ENCODE data around the gene NFX1.

NFX1 gene

DNA sequence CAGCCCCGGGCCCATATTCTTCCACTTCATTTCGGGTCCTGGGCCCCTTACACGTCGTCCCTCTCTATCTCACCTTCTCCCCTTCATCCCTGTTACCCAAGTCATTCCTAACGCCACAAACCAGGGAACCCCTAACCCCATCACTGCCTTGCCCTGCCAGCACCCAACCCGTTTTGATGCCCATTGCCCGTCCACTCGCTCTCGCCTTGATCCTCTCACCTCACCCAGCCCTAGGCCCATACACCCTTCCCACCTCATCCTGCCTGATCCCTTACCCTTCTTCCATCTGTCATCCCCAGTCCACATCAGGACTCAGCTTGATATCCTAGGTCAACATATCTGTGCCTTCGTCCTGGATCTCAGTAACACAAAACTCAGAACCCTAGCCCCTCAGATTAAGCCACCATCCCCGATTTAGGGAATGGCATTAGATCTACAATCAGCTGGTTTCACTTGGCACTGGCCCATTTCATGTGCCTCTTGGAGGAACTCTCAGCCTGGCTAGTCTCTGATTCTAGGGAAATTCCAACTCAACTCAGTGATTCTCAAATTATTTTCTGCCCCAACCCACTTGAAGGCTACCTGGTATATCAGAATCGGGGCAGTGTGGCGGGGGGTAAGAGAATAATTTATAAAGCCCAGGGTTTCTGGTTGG is 25.0 kb upstream of the NFX1 start:
- DNase-seq (ENCODE audit: low spot score) = peak; percentile 31

DNA sequence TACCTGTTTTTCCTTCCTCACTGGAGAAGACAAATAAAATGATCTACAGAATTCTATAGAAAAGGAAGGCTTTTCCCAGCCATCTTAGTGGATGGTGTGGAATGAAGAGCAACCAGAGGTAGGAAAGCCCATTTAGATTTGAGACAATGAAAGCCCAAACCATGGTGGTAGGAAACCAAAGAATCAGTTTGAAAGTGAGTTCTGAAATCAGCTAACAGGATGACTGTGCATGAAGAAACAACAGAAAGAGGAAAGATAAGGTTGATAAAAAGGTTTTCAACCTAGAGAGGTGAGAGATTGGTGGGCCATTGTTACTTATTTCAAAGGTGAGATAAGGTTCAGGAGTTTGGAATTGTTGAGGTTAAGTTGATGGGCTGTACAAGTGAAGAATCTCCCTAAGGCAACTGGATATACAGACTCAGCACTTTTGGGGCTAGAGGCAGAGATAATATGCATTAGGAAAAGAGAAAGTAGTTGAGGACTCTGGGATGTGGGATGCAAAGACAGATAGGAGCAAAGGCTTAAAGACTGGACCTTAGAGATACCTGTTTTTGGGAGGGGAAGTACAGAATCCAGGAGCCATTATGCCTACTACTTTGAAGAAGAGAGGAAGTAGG is 23.1 kb upstream of the NFX1 start:
- DNase-seq (ENCODE audit: low spot score) = no peak

DNA sequence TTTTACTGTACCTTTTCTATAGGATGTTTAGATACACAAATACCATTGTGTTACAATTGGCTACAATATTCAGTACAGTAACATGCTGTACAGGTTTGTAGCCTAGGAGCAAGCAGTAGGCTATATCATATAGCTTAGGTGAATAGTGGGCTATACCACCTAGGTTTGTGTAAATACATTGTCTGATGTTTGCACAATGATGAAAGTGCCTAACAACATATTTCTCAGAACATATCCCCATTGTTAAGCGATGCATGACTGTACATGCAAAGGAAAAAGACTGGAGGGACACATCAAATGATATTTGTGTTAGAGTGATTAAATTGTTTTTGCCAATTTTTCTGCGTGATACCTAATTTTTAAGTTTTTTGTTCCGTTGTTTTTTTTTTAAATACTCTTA is 20.2 kb upstream of the NFX1 start:
- no peak for DNase-seq (ENCODE audit: low spot score)

DNA sequence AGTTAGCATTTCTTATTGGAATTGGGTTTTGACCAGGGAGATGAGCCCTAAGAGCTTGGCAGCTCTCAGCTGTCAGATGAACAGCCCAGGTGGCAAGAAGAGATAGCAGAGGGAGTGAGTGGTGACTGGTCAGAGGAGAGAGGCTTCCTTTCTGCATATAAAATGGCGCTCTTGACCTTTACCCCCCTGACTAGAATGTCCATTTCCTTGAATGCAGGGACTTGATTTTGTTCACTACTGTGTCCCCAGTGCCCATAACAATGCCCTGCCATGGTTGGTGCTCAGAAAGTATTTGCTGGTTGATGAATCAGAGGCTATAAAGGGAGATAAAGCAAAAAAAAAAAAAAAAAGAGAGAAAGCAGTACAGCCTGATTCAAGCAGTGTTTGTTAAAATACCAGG is 18.3 kb upstream of the NFX1 start:
- no peak for DNase-seq (ENCODE audit: low spot score)

DNA sequence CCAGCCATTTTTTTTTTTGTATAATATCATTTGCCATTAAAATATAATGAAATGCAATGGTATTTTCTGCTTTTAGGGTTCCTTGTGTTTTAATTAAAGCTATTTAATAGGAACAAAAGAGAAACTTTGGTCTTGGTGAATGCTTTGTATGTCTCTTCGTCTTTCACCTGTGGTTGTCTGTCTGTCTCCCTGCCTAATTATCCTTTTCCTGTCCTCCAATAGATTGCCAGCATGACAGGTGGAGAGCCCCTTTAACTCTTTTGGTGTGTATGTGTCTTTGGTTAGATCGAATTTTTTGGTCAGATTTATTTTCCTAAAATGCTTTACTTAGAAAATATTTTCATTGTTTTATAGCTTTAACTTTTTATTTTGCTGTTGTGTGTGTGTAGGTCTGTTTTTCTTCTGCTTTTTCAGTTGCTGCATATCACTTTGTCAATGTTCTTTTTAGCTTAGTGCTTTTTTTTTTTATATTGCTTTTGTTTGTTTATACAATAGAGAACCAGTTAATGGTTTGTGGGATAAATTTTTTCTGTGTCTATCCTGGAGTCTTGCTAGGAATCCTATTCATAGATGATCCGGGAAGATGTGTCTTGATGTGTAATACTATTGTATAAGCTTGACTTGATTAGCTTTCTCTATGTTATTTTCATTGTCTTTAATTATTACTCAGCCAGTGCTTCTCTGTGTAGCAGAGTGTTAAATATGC is 16.9 kb upstream of the NFX1 start:
- no peak for DNase-seq (ENCODE audit: low spot score)

DNA sequence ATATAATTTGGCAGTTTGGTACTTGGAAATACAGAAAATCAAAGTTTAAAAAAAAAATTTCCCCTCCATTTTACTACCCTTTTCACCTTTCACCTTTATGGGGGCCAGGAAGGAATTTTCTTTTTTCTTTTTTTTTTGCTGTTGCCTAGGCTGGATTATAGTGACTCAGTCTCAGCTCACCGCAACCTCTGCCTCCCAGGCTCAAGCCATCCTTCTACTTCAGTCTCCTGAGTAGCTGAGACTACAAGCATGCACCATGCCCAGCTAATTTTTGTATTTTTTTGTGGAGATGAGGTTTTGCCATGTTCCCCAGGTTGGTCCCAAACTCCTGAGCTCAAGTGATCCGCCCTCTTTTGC is 16.4 kb upstream of the NFX1 start:
- no peak for DNase-seq (ENCODE audit: low spot score)

DNA sequence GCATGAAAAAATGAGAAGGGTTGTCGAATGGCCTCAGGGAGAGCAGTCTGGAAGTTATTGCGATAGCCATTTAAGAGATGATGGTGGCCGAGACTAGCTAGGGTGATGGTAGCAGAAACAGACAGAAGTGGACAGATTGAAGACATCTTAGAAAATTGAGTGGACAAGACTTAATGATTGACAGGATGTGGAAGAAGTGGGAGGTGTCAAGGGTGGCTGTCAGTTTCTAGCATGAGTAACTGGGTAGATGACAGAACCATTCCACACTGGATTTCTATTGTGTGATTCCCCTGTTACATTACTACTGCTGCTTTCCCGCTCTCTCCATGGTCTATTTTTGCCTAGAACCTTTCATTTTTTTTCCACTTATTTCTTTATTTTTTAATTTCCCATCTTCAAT is 12.8 kb upstream of the NFX1 start:
- DNase-seq (ENCODE audit: low spot score) = no peak

DNA sequence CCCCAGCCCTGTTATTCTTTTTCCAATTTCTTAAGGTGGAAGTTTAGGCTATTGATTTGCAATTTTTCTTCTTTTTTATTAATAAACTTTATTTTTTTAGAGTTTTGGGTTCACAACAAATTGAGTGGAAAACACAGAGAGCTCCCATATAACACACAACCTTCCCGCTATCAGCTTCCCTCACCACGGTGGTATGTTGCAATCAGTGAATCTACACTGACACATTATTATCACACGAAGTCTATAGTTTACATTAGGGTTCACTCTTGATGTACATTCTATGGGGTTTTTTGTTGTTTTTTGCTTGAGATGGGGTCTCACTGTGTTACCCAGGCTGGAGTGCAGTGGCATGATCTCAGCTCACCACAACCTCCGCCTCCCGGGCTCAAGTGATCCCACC is 4.8 kb upstream of the NFX1 start:
- DNase-seq (ENCODE audit: low spot score) = no peak

DNA sequence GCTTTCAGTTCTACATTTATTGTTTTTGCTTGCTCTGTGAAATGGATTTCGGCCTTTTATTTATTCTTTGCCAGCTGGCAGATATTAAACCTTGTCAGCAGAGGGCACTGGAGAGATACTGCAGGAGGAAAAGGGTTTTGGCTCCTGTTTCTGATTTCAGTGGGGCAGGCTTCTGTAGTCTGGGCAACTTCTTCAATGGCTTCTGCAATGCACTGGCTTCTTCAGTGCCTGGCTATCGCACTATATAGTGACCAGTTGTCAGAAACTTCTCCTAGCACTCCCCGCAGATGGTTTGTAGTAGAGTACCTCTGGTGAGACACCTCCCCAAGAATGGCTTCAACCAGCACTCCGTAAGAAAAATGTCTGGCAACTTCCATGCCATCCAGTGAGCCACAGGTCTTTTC is 3.2 kb upstream of the NFX1 start:
- DNase-seq (ENCODE audit: low spot score) = peak; percentile 38

DNA sequence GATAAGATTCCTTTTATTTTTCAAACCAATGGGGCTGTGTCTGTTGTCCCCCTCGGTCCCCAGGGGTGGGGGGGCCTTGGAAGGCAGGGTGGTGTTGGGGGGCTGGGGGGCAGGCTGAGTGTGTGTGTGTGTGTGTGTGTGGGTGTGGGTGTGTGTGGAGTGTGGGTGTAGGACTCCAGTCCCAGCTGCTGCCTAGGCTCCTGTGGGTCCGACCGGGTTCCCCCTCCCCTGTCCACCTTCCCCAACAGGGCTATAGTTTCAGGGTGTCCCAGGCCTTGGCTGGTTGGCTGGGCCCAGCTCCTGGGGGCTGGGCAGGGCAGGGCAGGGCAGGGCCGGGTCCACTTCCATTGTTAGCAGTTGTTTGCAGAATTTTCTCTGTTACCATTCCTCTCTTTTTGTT is 2.1 kb upstream of the NFX1 start:
- no peak for DNase-seq (ENCODE audit: low spot score)

DNA sequence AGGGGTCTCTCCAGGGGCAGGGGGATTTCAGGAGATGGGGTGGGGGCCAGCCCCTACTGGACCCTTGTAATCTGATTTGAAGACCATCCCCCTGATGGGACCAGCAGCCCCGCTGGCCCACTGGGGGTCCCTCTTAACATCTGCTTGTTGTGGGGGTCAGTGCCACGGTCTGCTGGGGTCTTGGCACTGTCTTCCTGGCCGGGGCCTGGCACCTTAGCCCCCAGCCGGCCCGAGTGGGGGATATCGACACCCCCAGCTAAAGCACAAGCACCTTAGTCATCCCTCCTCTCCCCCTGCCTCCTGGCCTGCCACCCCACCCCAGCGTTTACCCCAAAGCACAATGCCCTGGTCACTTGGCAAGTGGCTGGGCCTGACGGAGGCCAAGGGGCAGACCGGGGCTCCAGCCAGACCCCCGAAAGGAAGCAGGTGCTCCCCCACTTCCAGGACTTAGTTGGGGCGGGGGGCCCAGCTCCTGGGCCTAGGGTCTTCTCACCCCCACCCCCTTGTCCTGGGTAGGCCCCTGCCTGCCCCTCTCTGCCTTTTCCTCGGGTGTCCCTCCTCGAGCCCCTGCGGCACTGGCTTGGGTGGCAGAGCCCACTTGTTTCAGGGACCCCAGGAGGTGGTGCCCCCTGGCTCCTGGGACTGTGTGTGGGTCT is 1.4 kb upstream of the NFX1 start:
- DNase-seq (ENCODE audit: low spot score) = no peak

DNA sequence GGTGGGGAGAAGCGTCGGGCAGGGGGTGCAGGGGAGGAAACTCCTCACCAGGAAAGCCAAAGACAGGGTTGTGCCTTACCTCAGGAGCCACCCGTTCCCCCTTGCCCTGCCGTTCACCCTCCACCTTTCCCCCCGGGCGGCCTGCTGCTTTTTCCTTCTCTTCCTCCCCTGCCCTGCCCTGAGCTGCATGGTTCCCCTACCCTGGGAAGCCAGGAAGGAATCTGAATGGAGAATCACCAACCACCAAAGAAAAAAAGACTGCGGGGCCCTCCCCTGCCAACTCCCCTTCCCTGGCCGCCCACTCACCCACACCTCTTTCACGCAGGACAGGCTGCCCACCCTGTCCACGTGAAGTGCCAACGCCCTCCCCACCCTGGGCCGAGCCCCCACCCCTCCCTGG is 820 bp upstream of the NFX1 start:
- no peak for DNase-seq (ENCODE audit: low spot score)

DNA sequence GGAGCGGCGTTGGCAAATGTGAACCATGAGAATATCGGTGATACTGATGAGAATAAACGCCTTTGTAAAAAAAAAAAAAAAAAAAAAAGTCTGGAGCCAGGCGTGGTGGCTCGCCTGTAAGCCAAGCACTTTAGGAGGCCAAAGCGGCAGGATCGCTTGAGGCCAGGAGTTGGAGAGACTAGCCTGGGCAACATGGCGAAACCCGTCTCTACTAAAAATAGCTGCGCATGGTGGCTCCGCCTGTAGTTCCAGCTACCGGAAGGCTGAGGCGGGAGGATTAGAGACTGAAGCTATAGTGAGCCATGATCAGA is 425 bp upstream of the NFX1 start:
- DNase-seq (ENCODE audit: low spot score) = no peak

DNA sequence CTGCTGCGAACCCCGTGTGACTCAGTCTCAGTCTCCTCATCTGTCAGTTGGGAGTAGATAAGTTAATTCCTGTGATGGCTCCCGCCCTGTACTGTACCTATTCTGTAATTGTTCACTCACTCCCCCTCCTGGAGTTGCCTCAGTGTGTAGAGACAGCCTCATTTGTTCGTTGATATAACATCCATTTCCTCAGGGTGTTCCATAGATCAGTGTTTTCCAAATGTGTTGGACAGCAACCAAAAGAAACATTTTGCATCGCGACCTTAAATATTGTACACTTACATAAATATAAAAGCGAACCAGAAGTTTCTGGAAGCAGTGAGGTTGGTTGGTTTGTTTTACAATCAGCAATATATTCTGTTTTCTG is 698 bp downstream of the NFX1 start:
- DNase-seq (ENCODE audit: low spot score) = no peak

DNA sequence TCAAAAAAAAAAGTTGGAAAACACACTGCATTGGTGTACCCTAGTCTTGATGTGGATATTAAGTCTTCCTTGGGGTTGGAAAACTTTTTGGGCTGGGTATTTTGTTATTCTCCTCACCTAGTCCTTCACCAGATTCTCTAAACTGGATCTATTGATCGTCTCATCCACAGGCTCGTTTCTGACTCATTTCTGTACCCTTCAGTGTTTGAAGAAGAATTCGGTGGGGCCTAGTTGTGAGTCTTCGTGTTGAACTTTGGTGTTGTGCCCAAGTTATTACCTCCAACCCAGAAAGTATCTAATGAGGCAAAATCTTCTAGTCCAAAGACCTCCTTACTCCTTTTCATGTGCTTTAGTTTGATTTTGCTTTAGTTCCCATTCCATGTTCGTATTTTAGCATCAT is 1.6 kb downstream of the NFX1 start:
- no peak for DNase-seq (ENCODE audit: low spot score)

DNA sequence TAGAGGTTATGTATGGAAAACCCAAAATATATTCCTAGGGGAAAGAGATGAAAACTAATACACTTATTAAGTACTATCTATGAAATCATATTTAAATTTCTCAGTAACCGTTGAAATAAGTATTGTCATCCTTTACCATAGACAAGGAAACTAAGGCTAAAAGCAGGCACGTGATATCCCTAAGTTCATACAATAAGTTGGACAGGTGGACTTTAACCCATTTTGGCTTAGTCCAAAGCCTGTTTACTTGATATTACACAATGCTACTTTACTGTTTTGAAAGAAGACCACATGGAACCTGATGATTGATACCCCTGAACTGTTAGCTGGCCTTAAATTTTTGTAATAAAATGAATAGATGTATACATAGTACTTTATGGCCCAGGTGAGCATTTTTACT is 3.5 kb downstream of the NFX1 start:
- no peak for DNase-seq (ENCODE audit: low spot score)

DNA sequence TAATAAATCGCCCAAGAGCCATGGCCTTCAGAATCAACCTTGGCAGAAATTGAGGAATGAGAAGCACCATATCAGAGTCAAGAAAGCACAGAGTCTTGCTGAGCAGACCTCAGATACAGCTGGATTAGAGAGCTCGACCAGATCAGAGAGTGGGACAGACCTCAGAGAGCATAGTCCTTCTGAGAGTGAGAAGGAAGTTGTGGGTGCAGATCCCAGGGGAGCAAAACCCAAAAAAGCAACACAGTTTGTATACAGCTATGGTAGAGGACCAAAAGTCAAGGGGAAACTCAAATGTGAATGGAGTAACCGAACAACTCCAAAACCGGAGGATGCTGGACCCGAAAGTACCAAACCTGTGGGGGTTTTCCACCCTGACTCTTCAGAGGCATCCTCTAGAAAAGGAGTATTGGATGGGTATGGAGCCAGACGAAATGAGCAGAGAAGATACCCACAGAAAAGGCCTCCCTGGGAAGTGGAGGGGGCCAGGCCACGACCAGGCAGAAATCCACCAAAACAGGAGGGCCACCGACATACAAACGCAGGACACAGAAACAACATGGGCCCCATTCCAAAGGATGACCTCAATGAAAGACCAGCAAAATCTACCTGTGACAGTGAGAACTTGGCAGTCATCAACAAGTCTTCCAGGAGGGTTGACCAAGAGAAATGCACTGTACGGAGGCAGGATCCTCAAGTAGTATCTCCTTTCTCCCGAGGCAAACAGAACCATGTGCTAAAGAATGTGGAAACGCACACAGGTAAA is 4.5 kb downstream of the NFX1 start:
- no peak for DNase-seq (ENCODE audit: low spot score)

DNA sequence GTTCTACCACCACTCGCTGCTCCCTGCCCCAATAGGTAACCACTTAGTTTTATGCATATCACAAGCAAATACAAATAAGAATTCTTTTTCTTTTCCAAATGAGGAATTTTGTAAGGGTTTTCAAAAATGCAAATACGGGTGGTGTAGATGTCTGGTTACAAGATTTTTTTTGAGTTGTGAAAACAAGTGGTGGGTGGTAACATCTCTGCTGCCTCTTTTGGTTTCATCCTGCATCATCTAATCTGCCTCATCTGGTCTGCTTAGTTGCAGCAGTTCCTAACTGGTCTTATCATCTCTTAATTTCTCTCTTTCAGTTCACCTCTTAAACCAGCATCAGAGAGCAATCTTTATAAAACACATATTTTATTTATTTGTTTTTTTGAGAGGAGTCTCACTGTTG is 5.3 kb downstream of the NFX1 start:
- no peak for DNase-seq (ENCODE audit: low spot score)

DNA sequence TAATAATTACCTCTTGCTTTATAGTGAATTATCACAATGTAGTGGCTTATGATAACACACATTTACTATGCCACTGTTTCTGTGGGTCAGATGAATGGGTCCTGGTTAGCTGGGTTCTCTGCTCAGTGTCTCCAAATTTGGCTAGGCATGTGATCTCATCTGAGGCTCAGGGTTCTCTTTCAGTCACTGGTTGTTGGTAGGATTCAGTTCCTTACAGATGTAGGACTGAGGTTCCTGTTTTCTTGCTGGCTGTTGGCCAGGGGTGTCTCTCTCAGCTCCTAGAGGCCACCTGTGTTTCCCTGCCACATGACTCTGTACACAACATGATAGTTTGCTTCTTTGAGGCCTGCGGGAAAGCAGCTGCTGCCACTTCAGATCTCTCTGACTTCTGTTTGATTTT is 7.1 kb downstream of the NFX1 start:
- no peak for DNase-seq (ENCODE audit: low spot score)

DNA sequence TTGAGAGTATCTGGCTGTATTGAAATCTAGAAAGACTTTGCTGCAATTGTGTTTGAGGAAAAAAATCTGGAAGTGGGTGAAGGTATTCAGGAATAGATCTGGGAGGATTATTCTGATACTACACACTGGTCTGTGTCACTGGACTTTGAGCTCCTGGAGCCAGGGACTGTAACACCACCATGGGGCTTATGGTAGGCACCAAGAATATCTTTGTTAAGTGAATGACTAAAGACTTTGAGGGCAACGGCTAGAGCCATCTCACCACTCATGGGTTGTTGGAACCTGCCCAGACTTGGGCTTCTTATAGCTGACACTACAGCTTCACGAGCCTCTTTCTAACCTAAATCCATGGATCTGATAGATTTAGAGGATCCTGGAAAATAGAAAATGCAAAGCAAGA is 10.2 kb downstream of the NFX1 start:
- no peak for DNase-seq (ENCODE audit: low spot score)

DNA sequence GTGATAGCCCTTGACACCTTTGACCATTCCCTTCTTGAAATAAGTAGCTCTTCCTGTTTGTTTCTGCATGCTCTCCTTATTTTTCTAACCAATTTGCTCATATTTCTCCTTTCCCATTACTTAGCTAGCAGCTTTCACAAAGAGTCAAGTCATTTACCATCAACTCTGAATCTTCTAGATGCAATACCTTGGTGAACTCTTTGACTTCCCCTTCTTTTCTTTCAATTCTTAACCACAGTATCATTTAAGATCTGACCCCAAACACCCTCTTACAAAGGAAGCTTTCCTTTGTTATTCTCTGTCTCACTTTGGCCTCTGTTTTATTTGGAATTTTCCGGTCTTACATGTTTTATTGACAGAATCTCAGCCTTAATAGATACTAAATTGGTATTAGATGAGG is 14.0 kb downstream of the NFX1 start:
- DNase-seq (ENCODE audit: low spot score) = no peak

DNA sequence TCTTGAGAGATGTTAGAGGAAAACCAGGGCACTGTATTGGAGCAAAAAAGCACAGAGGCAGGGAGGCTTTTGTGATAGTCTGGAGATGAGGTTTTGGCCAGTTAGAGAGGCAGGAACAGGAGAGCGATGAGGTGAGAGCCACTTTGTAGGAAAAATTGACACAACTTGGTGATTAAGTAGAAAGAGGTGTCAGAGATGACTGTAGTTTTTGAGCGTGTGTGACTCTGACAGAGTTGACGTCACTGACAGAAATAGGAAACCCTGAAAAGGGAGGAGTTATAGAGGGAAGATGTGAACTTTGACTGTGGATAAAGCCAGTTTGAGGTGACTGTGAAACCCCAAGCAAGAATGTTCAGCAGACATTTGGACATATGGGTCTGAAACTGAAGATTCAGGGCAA is 15.7 kb downstream of the NFX1 start:
- no peak for DNase-seq (ENCODE audit: low spot score)

All from SK-N-DZ (cell line).